ENCODE results near the gene IVL. TPM values are rescaled to one million over a fixed set of nuclear protein-coding genes. Genes with fewer than 3 reads are reported as not detected.

IVL gene
- total RNA-seq, 1 experiment from 2014 or later: 1.1 TPM

GRCh38 chr1:152946248-152946647, 37.9 kb downstream of the IVL start:
- peaks cover 48% of the 10 kb centered on the region for H3K27me3 Mint-ChIP-seq (ENCODE audit: unreplicated experiment)
- H3K36me3 Mint-ChIP-seq (ENCODE audit: insufficient read depth, unreplicated experiment): no peaks in the 10 kb centered on the region
- H3K4me3 Mint-ChIP-seq (ENCODE audit: low read depth, unreplicated experiment): no peak overlapping the region
- TF ChIP-seq CTCF (IDR thresholded peaks at IDR 0.05; ENCODE audit: unreplicated experiment): no peak
- intact Hi-C loops (cut with micrococcal nuclease; ENCODE audit: unreplicated experiment): no loop called here
- no peak overlapping the region for H3K27ac Mint-ChIP-seq (ENCODE audit: unreplicated experiment)
- CTCF ChIA-PET: no interaction called here
- no TSS peak for BruUV-seq (replicated peaks)
- no peak for DNase-seq
- H3K9me3 Mint-ChIP-seq (ENCODE audit: low read depth, unreplicated experiment): no peaks in the 10 kb centered on the region
- no peaks in the 10 kb centered on the region for H3K4me1 Mint-ChIP-seq (ENCODE audit: low read depth, unreplicated experiment)

- H3K27ac Mint-ChIP-seq (ENCODE audit: unreplicated experiment): no peak within 1 kb of the TSS
- no peaks in the 10 kb centered on the region for H3K36me3 Mint-ChIP-seq (ENCODE audit: insufficient read depth, unreplicated experiment)
- BruUV-seq (replicated peaks): no TSS peak
- H3K4me3 Mint-ChIP-seq (ENCODE audit: low read depth, unreplicated experiment): no peak within 1 kb of the TSS
- H3K27me3 Mint-ChIP-seq (ENCODE audit: unreplicated experiment): peaks cover 48% of the 10 kb centered on the region
- TF ChIP-seq CTCF (IDR thresholded peaks at IDR 0.05; ENCODE audit: unreplicated experiment): no peak
- H3K9me3 Mint-ChIP-seq (ENCODE audit: low read depth, unreplicated experiment): no peaks in the 10 kb centered on the region
- CTCF ChIA-PET: no interaction called here
- intact Hi-C loops (cut with micrococcal nuclease; ENCODE audit: unreplicated experiment): no loop called here
- no peak for DNase-seq
- no peaks in the 10 kb centered on the region for H3K4me1 Mint-ChIP-seq (ENCODE audit: low read depth, unreplicated experiment)
These were observed 38.4 kb downstream of the IVL start, which contains the start of gene SPRR5 for GRCh38 chr1:152946651-152947256. SPRR5 (plus strand) TSS chr1:152947206; CDS start chr1:152948555, 1,349 bp downstream.

- Mint-ChIP-seq H3K9me3 (ENCODE audit: low read depth, unreplicated experiment) (no peaks in the 10 kb centered on the region), H3K4me3 (ENCODE audit: low read depth, unreplicated experiment) (no peak overlapping the region), H3K27ac (ENCODE audit: unreplicated experiment) (no peak overlapping the region), H3K36me3 (ENCODE audit: insufficient read depth, unreplicated experiment) (no peaks in the 10 kb centered on the region), H3K27me3 (ENCODE audit: unreplicated experiment) (peaks cover 42% of the 10 kb centered on the region), H3K4me1 (ENCODE audit: low read depth, unreplicated experiment) (peaks cover 18% of the 10 kb centered on the region)
- intact Hi-C loops (cut with micrococcal nuclease; ENCODE audit: unreplicated experiment): no loop called here
- no peak for TF ChIP-seq CTCF (IDR thresholded peaks at IDR 0.05; ENCODE audit: unreplicated experiment)
- no TSS peak for BruUV-seq (replicated peaks)
- no peak for DNase-seq
- CTCF ChIA-PET: no interaction called here
These were observed 43.4 kb downstream of the IVL start for GRCh38 chr1:152951711-152952110.

GRCh38 chr1:152953761-152954160, 45.4 kb downstream of the IVL start:
- H3K27ac Mint-ChIP-seq (ENCODE audit: unreplicated experiment): no peak overlapping the region
- no TSS peak for BruUV-seq (replicated peaks)
- peaks cover 18% of the 10 kb centered on the region for H3K4me1 Mint-ChIP-seq (ENCODE audit: low read depth, unreplicated experiment)
- no peaks in the 10 kb centered on the region for H3K36me3 Mint-ChIP-seq (ENCODE audit: insufficient read depth, unreplicated experiment)
- H3K9me3 Mint-ChIP-seq (ENCODE audit: low read depth, unreplicated experiment): no peaks in the 10 kb centered on the region
- peaks cover 22% of the 10 kb centered on the region for H3K27me3 Mint-ChIP-seq (ENCODE audit: unreplicated experiment)
- TF ChIP-seq CTCF (IDR thresholded peaks at IDR 0.05; ENCODE audit: unreplicated experiment): no peak
- DNase-seq: no peak
- intact Hi-C loops (cut with micrococcal nuclease; ENCODE audit: unreplicated experiment): no loop called here
- H3K4me3 Mint-ChIP-seq (ENCODE audit: low read depth, unreplicated experiment): no peak overlapping the region
- CTCF ChIA-PET: interaction anchor here (0.9 to 1.4 kb wide), 6 partner anchors 13 to 239 kb away, joined by 3 to 7 read pairs (median 5); no protein-coding TSS in a partner anchor

All from Calu3 (cell line).